Stimulated activated CD4-positive, alpha-beta T cell treated with anti-CD3 and anti-CD28 coated beads, Interleukin-4, amount 100 ng/mL, for 24 hours (primary cell): ENCODE data around the gene PAXIP1.
"Not testable (repeated sequence)": the region's sequence is repeated elsewhere in the genome, so short reads cannot be mapped to it uniquely, and the experiment has no call there.

ENCODE experiments used
- DNase-seq: peaks from one replicate; pipeline ENCODE4 v3.0.0-alpha.2; 2020

Gene PAXIP1

DNA sequence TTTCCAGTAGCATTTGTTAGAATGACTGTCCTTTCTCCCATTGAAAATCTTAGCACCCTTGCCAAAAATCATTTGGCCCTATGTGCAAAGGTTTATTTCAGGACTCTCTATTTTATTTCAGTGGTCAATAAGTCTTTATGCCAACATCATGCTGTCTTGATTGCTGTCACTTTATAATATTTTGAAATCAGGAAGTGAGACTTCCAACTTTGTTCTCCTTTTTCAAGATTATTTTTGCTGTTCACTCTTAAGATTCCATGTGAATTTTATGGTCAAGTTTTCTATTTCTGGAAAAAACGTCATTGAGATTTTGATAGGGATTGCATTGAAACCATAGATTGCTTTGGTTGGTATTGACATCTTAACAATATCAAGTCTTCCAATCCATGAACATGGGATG, 65.1 kb downstream of the PAXIP1 start:
- DNase-seq: no peak

DNA sequence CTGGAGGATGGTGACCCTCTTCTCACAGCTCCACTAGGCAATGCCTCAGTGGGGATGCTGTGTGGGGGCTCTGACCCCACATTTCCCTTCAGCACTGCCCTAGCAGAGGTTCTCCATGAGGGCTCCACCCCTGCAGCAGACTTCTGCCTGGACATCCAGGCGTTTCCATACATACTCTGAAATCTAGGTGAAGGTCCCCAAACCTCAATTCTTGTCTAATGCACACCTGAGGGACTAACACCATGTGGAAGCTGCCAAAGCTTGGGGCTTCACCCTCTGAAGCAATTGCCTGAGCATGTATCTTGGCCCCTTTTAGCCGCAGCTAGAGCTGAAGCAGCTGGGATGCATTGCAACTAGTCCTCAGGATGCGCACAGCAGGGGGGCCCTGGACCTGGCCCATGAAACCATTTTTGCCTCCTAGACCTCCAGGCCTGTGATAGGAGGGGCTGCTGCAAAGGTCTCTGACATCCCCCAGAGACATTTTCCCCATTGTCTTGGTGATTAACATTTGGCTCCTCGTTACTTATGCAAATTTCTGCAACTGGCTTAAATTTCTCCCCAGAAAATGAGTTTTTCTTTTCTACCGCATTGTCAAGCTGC, 68.5 kb downstream of the PAXIP1 start:
- DNase-seq: not testable (repeated sequence)

DNA sequence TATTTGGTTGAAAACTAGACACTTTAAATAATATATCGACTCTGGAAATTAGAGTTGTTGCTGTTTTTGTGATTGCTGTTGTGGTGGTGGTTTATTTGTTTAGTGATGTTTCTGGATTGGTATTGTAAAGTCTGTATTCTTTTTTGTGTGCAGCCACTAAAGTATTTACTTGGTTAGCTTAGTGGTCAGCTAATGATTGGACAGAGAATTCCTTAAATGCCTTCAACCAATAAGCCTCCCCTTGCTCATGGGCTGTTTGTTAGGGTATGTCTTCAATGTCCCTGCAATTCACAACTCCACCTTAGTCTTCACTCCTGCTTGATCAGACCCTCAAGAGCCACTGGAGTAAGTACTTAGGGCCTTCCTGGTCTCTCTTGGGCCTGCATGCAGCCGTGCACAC, 71.0 kb downstream of the PAXIP1 start:
- DNase-seq: no peak

DNA sequence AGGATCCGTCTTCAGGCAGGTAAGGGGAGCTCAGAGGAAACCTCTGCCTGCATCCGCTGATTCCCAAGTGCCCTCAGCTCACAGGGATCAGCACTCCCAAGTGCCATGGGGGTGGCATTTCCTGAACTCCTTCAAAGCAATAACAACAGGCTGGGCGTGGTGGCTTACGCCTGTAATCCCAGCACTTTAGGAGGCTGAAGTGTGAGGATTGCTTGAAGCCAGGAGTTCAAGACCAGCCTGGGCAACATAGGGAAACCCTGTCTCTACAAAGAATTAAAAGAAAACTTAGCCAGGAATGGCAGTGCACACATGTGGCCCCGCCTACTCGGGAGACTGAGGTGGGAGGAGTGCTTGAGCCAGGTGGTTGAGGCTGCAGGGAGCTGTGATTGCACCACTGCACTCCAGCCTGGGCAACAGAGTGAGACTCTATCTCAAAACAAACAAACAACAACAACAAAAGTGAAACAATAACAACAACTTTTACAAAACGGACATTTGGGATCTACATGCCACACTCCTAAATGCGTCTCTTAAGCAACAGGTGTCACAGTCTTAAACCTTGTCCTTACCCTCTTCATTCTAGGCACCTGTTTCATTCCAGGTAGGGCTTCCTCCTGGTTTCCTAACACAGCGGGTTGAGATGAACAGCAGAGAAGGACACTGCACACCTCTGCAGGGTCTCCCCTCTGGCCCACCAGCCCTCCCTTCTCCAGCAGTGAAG, 73.8 kb downstream of the PAXIP1 start:
- DNase-seq: no peak

DNA sequence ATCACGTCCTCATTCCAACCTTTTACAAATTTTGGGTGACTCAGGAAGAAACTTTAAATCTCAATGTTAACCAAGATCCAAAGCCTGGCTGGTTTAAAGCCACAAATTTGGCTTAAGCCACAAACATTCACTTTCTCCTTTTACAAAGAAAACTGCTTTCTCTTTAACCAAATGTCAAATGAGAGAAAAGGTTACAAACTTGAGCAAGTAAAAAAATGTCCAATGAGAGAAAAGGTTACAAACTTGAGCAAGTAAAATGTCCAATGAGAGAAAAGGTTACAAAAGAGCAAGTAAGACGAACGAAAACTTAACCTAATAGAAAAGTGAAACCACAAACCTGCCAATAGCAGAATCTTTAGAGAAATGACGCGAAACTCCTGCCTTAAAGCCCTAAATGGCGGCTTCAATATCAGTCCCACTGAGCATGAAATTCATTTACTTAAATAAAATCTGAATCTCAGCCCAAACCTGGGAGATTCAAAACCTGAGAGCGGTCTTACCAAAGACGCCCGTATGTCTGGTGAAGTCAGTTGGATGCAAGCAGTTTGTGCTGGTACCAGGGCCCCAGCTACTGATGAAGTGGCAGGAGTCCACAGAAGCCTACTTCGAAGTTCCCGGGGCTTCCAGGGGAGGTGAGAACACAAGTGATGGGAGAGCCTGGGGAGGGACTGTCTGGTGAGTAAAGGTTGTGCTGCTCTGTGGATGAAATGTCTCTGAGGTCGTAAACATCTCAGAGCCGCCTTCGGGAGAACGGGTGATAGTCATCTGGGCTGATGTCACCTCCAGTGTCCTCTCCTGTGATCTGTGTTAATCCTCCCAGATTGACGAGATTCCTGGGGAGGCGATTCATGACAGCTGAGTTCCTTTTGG, 74.6 kb downstream of the PAXIP1 start:
- DNase-seq: peak; percentile 49

DNA sequence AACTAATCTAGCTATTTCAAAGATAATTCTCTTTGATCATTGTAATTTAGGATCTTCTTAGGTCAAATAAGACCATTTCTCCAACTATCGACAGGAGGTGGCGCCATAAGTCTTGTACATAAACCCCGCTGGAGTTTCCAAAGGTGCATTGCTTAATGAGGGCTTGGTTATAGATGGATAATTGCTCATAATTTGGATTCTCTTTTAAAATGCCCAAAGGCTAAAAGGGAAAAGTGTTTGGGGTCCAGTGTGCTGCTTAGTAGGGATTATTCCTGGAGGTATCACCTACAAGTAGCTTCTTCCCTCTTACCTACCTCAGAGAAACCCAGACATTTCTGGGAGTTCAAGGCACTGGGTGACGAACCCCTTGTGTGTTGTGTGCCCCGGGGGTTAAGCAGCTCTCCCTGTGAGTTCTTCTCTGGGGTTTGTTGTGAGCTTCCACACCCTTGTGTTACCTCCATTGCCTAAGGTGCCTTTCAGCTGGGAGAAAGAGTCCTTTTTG, 75.2 kb downstream of the PAXIP1 start:
- peak; percentile 85 for DNase-seq

DNA sequence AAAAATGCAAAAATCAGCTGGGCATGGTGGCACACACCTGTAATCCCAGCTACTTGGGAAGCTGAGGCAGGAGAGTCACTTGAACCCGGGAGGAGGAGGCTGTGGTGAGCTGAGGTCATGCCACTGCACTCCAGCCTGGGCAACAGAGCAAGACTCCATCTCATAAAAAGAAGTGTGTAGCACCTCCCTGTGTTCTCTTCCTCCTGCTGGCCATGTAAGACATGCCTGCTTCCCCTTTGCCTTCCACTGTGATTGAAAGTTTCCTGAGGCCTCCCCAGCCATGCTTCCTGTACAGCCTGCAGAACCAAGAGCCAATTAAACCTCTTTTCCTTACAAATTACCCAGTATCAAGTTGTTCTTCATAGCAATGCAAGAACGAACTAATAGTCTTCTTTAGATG, 80.5 kb downstream of the PAXIP1 start:
- not testable (repeated sequence) for DNase-seq

DNA sequence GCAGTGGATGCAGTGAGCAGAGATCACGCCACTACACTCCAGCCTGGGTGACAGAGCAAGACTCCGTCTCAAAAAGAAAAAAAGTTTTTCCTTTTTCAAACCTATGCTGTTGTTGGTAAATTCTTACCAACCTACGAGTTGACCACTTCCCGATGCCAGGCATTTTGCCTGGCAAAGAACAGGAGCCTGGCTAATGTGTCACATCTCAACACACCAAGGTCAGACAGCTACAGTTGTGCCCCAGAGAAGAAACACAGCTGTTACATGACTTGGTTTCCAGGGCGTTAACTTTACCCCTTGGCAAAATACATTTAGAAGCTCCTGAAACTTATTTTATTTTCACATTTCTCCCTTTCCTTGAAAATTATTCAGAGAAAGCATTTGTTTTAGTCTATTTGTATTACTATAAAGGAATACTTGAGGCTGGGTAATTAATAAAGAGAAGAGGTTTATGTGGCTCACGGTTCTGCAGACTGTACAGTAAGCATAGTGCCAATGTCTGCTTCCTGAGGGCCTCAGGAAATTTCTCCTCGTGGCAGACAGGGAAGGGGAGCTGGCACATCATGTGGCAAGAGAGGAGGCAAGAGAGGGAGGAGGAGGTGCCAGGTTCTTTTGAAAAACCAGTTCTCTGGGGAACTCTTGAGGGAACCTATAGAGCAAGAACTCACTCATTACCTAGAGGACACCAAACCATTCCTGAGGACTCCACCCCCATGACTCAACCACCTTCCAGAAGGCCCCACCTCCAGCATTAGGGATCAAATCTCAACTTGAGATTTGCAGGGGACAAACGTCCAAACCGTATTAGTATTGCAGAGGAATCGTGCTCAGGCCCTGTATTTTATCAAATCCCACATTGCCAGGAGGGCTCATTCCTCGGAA, 83.3 kb downstream of the PAXIP1 start:
- no peak for DNase-seq

DNA sequence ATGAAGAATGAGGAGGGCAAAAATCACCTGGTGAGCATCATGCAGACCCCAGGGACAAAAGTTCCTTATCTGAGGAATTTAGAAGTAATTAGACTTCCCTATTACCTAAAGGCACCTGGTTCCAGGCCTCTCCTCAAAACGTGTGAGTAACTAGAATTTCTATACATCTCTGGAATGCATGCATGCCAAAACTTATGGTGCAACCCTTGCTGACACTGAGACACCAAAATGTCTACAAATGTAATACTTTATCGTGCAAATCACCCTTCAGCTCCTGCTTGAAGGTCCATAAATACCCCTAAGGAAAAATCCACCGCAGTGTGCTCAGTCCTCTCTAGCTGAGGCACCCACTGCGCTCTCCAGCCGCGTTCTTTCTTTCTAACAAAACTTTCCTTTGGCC, 84.2 kb downstream of the PAXIP1 start:
- DNase-seq: no peak

DNA sequence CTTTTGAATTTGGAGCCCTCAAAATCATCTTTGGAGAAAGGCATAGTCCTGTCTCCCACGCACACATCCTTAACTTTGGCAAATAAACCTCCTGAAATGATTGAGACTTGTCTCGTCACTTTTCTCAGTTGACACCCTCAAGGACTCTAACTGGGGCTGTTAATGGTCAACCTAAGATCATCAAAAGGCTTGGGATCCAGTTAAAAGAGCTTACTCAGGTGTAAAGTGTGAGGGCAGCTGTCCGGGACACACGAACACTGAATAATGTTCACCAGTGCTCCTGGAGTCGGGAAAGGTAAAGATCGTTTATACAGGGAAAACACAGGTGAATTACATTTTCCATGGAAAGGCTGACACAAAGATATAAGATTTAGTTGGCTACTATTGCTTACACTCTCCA, 84.7 kb downstream of the PAXIP1 start:
- DNase-seq: no peak

DNA sequence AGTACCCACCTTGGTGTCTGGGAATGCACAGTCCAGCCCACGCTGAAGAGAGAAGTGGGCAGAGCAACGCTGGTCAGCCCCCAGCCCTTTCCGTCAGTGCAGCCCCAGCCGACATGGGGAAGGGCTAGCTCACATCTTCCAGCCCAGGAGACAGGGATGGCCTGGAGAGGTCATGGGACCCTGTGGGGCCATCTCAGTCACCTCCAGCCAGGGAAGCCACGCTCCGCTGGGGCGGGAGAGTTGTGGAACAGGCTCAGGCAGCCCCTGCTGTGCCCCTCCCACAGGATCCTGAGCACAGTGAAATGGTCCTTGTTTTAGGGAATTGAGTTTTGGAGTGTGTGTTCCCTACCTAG, 85.1 kb downstream of the PAXIP1 start:
- DNase-seq: no peak

DNA sequence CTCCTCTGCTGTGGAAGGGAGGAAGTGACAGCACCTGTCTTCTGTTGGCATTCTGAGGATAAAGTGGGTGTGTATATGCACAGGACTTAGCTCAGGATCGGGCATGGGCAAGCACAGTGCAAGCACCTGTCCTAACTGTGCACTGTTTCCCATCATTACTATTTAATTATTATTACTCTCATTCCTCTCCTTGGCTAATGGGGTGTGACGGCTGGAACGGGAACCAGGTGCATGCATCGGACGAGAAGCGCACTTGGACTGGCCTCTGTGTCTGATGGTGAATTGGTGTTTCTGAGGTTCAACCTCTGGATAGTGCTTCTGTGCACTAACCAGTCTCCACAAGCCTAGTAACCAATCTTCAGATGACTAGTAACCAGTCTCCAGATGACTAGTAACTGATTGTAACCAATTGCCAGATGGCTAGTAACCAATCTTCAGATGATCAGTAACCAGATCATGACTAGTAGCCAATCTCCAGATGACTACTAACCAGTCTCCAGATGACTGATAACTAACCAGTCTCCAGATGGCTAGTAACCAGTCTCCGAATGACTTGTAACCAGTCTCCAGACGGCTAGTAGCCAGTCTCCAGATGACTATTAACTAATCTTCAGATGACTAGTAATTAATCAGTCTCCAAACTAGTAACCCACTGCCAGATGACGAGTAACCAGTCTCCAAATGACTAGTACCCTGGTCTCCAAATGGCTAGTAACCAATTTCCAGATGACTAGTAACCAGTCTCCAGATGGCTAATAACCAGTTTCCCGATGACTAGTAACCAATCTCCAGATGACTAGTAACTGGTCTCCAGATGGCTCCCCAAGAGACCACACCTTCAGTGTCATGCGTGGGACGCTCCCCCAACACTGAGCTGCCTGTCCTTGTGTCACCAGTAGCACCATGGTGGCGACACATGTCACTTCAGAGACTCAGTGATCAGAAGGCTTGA, 85.8 kb downstream of the PAXIP1 start:
- DNase-seq: no peak

DNA sequence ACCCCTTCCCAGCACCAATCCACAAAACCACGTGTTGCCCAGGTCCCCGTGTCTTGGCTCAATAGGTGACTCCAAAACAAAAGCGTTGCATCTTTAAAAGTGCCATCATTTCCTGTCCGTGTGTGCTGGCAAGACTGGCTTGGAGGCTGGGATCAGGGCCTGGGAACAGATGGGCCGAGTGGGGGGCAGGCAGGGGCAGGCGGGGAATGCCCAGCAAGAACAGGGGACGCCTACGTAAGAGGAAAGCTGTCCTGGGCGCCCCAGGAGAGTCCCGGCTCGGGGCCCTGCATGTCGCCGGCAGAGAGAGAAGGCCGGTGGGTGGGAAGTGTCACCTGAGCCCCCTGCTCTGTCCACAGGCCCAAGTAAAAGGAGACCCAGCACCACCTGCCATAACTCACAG, 86.5 kb downstream of the PAXIP1 start:
- no peak for DNase-seq

DNA sequence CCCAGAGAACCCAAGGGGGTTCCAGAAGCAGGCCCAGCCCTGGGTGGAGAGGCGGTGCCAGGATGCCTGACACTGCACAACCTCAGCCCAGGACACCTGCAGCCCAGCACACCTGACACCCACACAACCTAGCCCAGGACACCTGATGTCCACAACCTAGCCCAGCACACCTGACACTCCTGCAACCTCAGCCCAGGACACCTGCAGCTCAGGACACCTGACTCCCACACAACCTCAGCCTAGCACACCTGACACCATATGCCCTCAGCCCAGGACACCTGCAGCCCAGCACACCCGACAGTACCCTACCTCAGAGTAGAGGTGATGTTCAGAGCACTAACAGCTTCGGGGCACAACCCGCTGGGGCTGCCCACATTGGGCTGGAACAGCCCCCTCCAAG, 87.3 kb downstream of the PAXIP1 start:
- DNase-seq: no peak

DNA sequence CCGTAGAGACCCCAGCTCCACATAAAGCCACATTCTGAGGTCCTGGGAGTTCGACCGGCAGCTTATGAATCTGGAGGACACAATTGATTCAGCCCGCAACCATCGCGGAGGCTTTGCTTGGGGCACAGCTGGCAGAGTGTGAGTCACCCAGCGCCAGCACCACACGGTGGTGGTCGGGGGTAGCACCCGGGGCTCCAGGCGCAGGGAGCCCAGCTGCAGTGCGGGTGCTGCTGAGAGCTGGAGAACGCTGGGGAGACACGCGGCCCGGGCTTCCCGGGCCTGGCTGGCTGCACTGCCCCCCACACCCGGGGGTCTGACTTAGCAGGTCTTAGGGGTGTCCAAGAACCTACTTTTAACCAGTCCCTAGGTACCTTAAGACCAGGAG, 87.9 kb downstream of the PAXIP1 start:
- DNase-seq: no peak

DNA sequence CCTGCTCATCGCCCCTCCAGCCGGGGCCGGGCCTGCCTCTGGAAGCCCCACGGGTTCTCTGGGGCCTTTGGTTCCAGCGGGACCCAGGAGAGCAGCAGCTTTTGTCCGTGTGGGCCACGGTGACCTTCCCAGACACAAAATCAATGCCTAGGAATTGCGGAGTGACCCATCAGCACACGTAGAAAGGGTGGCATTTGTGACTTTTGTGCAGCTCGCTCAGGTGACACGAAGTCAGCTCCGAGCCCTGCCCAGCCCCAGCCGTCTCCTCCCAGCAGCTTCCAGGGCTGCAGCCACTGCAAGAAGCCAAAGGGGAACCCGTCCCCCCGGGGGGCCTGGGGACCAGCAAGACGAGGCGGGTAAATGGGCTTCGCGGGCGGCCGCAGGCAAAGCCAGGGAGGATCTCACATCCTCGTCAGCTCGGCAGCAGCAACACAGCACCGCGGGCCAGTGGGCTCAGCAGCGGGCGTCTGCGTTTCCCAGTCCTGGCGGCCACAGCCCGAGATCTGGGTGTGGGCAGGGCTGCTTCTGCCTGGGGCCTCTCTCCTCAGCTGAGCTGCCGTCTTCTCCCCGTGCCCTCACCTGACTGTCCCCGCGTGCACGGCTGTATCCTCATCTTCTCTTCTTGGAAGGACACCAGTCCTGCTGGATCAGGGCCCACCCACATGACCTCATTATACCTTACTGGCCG, 88.5 kb downstream of the PAXIP1 start:
- DNase-seq: no peak

DNA sequence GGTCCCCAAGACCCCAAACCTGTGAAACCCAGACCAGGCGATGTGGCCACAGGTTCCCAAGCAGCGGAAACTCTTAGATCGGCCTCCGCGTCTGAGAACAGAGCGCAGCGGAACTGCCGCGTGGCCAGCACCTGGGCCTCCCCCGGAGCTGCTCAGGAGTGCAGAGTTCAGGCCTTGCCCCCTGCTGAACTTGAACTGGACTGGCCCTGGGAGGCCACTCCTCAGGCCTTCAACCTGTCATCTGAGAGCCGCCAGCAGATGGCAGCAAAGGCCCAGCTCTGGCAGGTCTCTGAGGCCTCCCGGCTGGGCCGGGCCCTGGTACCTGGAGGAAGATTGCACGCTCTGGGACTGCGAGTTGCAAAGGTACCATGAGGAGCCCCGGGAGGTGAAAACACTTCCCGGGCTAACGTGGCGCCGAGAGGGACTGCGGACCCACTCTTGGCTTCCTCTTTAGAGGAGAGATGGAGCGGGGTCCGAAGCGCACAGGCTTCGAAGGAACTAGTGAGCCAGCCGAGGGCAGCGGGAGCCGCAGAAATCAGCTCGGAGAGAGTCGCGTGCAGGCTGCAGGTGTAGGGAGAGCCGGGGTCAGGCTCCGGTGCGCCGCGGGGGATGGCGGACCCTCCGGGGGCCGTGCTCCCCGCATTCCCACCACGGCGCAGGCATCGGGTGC, 89.2 kb downstream of the PAXIP1 start:
- DNase-seq: peak; percentile 92

DNA sequence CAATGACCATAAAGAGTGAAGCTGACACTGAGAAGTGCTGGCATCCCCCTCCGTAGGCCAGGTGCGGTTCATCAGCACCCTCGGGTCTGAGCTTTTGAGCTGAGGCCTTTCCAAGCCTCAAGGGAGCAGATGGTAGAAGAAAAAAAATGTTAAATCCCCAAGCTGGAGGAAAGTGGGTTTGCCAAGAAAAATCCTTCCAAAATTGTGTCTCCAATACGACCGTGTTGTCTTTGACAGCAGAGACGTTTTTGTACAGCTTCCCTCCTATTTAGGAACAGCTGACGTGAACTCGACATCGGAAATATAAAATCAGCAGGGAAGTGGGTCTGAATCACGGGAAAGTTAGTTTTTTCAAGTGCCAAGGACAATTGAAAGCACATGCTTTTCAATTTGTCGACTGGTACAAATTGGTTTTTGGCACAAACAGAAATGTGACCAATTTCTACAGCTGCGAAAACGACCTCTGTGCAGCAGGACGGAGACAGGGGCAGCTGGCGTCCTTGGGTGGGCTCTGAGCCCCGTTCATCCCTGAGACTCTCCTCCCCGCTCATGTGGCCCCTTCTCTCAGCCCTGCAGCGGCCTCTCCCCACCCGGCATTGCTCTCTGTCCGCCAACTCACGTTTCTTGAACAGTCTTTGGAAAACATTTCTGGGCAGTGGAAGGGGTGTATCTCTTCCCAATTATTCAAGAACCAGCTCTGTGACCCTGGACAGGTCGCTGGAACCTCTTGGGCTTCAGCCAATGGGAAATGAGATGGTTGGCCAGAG, 89.9 kb downstream of the PAXIP1 start:
- DNase-seq: no peak

DNA sequence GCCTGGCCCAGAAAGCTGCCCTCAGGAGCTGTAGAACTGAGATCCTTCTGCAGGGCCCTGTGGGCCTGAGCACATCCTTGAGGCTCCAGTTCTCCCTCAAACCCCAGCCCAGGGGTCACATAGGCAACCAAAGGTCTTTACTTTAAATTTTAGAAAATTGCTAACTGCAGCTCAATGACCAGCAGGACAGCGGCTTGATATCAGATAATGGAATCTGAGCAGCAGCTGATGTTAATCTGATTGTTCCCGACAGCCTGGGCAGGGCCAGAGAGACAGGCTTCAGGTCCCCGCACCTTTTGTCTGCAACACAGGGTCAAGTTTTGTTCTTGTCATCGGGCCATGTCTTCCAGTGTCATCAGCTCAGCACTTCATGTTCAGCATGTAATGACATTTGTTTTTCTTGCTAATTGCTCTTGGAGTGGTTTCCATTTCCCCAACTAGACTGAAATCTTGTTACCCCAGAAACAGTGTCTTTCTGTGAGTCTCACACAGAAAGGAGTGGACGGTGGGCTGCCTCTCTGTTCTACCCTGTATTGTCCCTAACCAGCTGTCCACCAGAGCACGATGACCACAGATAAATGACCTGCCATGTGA, 91.0 kb downstream of the PAXIP1 start:
- no peak for DNase-seq
